Subcutaneous adipose tissue (tissue), 4 donors: ENCODE results near the gene RBM47. TPM values are rescaled to one million over a fixed set of nuclear protein-coding genes. Genes with fewer than 3 reads are reported as not detected.

Experiments used
- CTCF ChIP-seq: fragments of 450-650 bp; IDR thresholded peaks from one replicate; pipeline ENCODE4 v1.5.1; 2016; ENCODE audit warnings: low read depth, mild to moderate bottlenecking, control low read depth, antibody characterized with exemption, moderate library complexity
- total RNA-seq, 4 donors: library from RNA; depleted of rRNA; stranded (reverse); fragments of >200 nt; gene quantifications; one replicate each; pipeline ENCODE4 v1.1.0, GENCODE V29; 2016

RBM47 gene
- total RNA-seq, 4 donors from 2014 or later, result 29.4 to 84.3 (median 54.7) TPM

- TF ChIP-seq CTCF, result no peak
Measured at GRCh38 chr4:40612831-40613230, 16.8 kb downstream of the RBM47 start.

GRCh38 chr4:40612283-40612682 is 17.4 kb downstream of the RBM47 start:
- TF ChIP-seq CTCF, result no peak

GRCh38 chr4:40608628-40609027 is 21.0 kb downstream of the RBM47 start:
- no peak for TF ChIP-seq CTCF

- no peak for TF ChIP-seq CTCF
Measured at GRCh38 chr4:40607221-40607620, 22.4 kb downstream of the RBM47 start.

GRCh38 chr4:40606239-40606767 is 23.4 kb downstream of the RBM47 start:
- TF ChIP-seq CTCF, result no peak

- no peak for TF ChIP-seq CTCF
Measured at GRCh38 chr4:40603281-40603680, 26.4 kb downstream of the RBM47 start.

- TF ChIP-seq CTCF, result no peak
Measured at GRCh38 chr4:40601641-40602040, 28.0 kb downstream of the RBM47 start.
